Fibroblast of gingiva (primary cell): ENCODE data around the gene ZAR1.
"Not testable (repeated sequence)": the region's sequence is repeated elsewhere in the genome, so short reads cannot be mapped to it uniquely, and the experiment has no call there.

Experiments used
- DNase-seq: peaks from one replicate; pipeline ENCODE4 v3.0.0-alpha.2; 2011; ENCODE audit warnings: low read depth

The ZAR1 gene

GRCh38 chr4:48490012-48490679 lies at the start of gene ZAR1:
Gene ZAR1, plus strand, starts transcription at chr4:48490252. Its CDS starts 40 bp downstream, at chr4:48490292.
- no peak for DNase-seq

- not testable (repeated sequence) for DNase-seq
Measured at GRCh38 chr4:48440914-48441313, 49.1 kb upstream of the ZAR1 start.

DNA sequence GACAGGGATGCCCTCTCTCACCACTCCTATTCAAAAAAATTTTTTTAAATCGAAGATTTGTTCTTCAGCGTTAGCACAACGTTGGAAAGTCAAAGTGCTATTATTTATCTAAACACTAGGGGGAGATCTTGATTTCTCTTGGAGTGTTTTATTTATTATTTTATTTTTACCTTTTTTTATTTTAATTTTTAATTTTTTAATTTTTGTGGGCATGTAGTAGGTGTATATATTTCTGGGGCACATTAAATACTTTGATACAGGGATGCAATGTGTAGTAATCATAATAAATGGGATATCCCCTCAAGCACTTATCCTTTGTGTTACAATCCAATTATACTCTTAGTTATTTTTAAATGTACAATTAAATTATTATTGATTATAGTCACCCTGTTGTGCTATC lies 44.3 kb upstream of the ZAR1 start:
- no peak for DNase-seq

- DNase-seq: no peak
Measured at GRCh38 chr4:48446642-48447041, 43.4 kb upstream of the ZAR1 start.

GRCh38 chr4:48449151-48449550 lies 40.9 kb upstream of the ZAR1 start:
- DNase-seq: no peak

DNA sequence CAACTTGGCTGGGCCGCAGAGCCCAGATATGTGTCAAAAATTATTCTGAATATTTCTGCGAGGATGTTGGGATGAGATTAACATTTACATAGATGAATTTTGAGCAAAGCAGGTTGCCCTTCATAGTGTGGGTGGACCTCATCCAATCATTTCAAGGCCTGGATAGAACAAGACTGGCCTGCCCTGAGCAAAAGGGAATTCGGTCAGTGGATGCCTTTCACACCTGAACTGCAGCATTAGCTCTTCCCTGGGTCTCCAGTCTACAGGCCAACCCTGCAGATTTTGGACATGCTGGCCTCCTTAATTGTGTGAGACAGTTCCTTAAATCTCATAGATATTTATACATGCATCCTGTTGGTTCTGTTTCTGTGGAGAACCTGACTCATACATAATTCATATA lies 39.3 kb upstream of the ZAR1 start:
- no peak for DNase-seq

DNA sequence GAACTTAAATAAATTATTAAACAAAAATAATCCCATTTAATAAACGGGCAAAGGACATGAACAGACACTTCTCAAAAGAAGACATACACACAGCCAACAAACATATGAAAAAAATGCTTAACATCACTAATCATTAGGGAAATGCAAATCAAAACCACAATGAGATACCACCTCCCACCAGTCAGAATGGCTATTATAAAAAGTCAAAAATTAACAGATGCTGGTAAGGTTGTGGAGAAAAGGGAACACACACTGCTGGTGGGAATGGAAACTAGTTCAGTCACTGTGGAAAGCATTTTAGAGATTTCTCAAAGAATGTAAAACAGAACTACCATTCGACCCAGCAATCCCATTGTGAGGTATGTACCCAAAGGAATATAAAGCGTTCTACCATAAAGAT lies 38.4 kb upstream of the ZAR1 start:
- not testable (repeated sequence) for DNase-seq

- DNase-seq: no peak
Measured at GRCh38 chr4:48454591-48454990, 35.5 kb upstream of the ZAR1 start.

GRCh38 chr4:48461000-48461399 lies 29.1 kb upstream of the ZAR1 start:
- no peak for DNase-seq

GRCh38 chr4:48462363-48462762 lies 27.7 kb upstream of the ZAR1 start:
- peak; percentile 8 for DNase-seq

- no peak for DNase-seq
Measured at GRCh38 chr4:48467442-48467841, 22.6 kb upstream of the ZAR1 start.

GRCh38 chr4:48467891-48468290 lies 22.2 kb upstream of the ZAR1 start:
- no peak for DNase-seq

GRCh38 chr4:48470137-48470536 lies 19.9 kb upstream of the ZAR1 start:
- DNase-seq: no peak

DNA sequence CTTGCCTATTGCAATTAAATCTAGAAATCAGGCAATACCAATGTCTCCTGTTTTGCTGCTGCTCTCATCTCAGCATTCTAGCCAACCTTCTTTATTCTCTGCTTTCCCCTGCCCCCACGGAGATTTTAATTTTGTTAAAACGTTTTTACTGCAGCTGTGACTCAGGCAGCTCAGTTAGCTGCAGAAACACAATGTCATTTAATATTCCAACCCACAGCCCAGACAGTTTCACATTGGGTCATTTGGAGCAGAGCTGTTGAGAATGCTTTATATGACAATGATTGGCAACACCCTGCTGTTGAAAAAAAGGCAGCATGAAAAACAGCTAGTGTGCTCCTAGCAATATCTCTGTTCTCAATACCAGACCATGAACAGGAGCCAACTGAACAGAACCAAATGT lies 19.5 kb upstream of the ZAR1 start:
- DNase-seq: no peak

DNA sequence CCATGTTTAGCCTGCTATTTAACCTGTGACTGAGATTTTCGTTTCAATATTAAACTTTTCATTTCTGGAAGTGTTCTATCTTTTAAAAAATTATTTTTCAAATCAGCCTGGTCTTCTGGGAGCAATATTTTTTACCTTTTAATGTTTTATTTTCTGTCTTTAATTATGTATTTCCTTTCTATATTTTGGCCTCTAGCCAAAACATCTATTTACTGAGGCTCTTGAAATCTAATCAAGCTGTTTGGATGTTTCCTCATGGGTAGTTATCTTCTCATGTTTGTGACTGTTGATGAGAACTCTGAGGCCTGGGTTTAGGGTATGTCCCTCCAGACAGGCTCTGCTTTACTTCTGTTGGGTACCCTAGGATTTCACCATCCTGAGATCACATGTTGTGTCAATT lies 17.3 kb upstream of the ZAR1 start:
- no peak for DNase-seq

DNA sequence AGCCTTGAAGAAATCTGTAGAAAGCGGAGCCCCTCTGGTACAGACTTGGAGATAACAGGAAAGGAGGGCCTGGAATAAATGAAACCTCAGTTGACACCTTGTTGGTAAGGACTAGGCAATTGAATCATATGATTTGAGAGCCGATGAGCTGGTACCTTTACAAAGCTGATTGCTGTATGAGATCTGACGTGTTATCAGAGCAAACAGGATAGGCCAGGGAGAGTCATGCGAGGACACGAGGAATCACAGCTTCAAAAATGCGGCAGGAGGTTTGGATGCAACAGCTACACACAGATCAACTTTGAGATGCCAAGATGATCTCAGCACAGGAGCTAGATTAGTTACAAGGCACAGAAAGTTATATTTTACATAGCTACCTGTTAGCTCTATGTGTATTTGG lies 14.3 kb upstream of the ZAR1 start:
- DNase-seq: no peak

DNA sequence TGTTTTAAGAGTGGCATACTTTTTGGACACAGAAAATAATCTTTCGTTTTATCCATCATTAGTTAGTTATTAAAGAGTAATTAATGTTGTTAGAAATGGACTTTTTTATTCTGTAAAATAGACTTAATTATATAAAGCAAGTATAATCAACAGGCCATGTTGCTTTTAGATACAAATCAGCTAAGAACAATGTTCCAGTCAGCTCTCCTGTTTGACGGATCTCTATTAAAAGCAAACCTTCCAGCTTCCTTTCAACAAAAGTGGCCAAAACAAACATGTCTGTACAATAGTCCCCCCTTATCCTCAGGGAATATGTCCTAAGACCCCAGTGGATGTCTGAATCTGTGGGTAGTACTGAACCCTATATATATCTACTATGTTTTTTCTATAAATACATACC lies 11.8 kb upstream of the ZAR1 start:
- no peak for DNase-seq

DNA sequence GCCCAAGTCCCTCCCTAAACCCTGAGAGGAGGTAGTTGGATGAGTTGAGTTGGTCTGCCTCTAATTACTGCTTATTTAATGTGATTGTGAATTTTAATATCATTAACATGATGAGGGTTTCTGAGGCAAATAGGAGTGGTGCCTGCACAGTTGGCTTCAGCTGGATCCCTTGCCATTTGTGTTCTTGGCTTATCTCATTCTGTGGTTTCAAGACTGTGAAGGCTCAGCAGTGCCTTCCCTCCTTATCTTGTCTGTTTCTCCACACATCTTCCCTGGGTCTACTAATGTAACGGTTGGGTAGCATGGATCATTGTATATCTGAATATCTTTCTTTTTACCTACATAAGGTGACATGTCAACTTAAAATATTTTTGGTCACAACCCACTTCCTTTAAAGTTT lies 8.5 kb upstream of the ZAR1 start:
- no peak for DNase-seq

GRCh38 chr4:48483006-48483776 lies 6.9 kb upstream of the ZAR1 start, which contains the start of gene SLC10A4:
Gene SLC10A4, plus strand, starts transcription at chr4:48483343. Its CDS starts 219 bp downstream, at chr4:48483562.
- no peak for DNase-seq

- no peak for DNase-seq
Measured at GRCh38 chr4:48483777-48484493, 6.1 kb upstream of the ZAR1 start.

GRCh38 chr4:48484494-48485168 lies 5.4 kb upstream of the ZAR1 start:
- DNase-seq: no peak

DNA sequence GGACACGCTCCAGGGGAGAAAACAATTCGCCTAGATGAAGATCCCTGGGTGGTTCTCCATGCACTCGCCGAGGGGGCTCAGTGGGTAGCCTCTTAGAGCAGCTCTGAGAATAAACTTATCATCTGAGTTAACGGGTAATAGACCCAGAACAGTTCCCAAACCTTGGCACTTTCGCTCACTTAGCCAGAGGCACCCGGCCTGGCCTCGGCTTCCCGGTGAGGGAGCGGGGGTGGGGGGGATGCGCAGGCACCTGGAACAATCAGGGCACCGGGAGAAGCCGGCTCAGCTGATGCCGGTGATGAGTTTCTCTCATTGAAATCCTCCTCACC lies 405 bp upstream of the ZAR1 start:
- DNase-seq: no peak
